ENCODE measurements around the gene KNOP1. TPM values are rescaled to one million over a fixed set of nuclear protein-coding genes. Genes with fewer than 3 reads are reported as not detected.

The KNOP1 gene
- 1 to 10 TPM; 4.1 to 9.2 (median 5.5) TPM for total RNA-seq

DNA sequence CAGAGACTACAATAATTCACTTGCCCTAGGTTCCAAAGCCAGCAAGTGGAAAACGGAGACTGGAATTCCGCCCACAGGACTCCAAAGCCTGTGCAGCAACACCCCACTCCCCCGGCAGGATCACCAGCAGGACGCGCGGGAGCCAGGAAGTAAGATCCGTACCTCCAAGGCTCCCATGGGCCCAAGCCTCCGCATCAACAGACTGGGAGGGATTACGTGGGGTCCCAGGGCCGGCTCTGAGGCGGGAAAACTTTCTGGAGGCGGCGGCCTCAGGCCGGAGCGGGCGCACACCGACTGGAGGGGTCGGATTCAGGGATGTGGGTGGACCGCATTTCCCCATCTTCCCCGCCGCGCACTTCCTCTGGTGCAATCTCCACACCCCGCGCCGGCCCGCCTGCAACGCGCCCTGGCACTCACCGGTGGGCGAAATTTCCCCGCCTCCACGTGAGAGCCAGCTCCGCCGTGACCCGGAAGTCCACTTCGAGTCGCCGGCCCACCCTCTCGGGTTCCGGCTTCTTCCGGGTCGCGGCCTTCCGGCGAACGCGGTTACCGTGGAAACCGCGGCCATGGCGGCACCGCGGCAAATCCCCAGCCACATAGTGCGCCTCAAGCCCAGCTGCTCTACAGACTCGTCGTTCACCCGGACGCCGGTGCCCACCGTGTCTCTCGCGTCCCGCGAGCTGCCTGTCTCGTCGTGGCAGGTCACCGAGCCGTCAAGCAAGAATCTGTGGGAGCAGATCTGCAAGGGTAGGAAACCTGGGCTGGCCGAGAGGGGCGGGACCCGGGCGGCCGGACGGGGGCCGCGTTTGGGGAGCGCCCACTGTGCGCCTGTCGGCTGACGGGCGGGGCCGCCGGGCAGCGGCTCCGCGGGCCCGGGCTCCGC, at the start of gene KNOP1, which contains the start of gene IQCK:
TSS of gene KNOP1 (minus strand) at position 487 of the 883 bp plus-strand sequence. CDS start 3,192 bp downstream, outside the sequence.
TSS of gene IQCK (plus strand) at position 531 of the 883 bp plus-strand sequence. CDS start at position 567, 36 bp downstream.
- Histone ChIP-seq H3K27ac (peak within 1 kb of the TSS; percentile 82 to 87 (median 86)), H3K4me1 (peaks cover 27% of the 10 kb centered on the region in 2 donors), H3K9me3 (no peaks in the 10 kb centered on the region), H3K36me3 (peaks cover 0 to 16% of the 10 kb centered on the region in 2 donors), H3K4me3 (peak within 1 kb of the TSS; percentile 83 to 95 (median 94)), H3K27me3 (no peaks in the 10 kb centered on the region)
- DNase-seq (peak; percentile 83 to 87), ATAC-seq (peak; percentile 89 to 90)
- intact Hi-C loops (cut with DNase I; ENCODE audit: low total_unique reads) (loop anchor here (1.0 to 5.0 kb wide), 4 partner anchors 19 to 196 kb away; partner anchors contain the start of genes CCP110, GDE1 and VPS35L), in situ Hi-C loops (cut with MboI; ENCODE audit: low sequenced_read_pairs in 4 of 4) (no loop called here)
- peak; percentile 53 to 56 for TF ChIP-seq POLR2A (IDR thresholded peaks at IDR 0.05)
- TF ChIP-seq, protein P1, sequence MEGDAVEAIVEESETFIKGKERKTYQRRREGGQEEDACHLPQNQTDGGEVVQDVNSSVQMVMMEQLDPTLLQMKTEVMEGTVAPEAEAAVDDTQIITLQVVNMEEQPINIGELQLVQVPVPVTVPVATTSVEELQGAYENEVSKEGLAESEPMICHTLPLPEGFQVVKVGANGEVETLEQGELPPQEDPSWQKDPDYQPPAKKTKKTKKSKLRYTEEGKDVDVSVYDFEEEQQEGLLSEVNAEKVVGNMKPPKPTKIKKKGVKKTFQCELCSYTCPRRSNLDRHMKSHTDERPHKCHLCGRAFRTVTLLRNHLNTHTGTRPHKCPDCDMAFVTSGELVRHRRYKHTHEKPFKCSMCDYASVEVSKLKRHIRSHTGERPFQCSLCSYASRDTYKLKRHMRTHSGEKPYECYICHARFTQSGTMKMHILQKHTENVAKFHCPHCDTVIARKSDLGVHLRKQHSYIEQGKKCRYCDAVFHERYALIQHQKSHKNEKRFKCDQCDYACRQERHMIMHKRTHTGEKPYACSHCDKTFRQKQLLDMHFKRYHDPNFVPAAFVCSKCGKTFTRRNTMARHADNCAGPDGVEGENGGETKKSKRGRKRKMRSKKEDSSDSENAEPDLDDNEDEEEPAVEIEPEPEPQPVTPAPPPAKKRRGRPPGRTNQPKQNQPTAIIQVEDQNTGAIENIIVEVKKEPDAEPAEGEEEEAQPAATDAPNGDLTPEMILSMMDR (IDR thresholded peaks at IDR 0.05 in 4 of 5, conservative IDR thresholded peaks at IDR 0.05 in 1 of 5), result peak in 2 of 5 experiments; percentile 26 to 28

- Histone ChIP-seq H3K27me3 (no peaks in the 10 kb centered on the region), H3K4me3 (no peak overlapping the region), H3K36me3 (no peaks in the 10 kb centered on the region), H3K4me1 (peaks cover 0 to 8% of the 10 kb centered on the region in 2 donors), H3K9me3 (no peaks in the 10 kb centered on the region), H3K27ac (no peak overlapping the region)
- TF ChIP-seq, protein P1 (IDR thresholded peaks at IDR 0.05 in 4 of 5, conservative IDR thresholded peaks at IDR 0.05 in 1 of 5), result no peak
- no peak for TF ChIP-seq POLR2A (IDR thresholded peaks at IDR 0.05)
- DNase-seq, result no peak
- in situ Hi-C loops (cut with MboI; ENCODE audit: low sequenced_read_pairs in 4 of 4) (no loop called here), intact Hi-C loops (cut with DNase I; ENCODE audit: low total_unique reads) (no loop called here)
- no peak for ATAC-seq
These were observed 49.5 kb upstream of the KNOP1 start for GRCh38 chr16:19767497-19767896.

DNA sequence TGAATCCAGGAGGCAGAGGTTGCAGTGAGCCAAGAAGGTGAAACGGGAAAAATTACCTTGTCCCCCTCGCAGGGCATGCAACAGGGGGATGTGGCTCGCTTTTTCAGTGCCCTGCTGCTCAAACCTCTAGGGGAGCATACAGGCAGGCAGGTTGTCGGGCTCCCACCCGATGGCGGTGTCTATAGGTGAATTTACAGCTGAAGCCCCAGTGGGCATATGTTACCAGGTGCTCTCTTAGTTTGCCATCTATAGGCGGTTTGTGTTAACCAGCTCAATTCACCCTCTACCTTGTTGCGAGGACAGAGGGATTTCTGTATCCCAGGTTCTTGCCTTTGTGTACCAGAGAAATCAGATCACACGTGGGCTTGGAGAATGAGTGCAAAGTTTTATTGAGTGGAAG, 49.0 kb upstream of the KNOP1 start:
- intact Hi-C loops (cut with DNase I; ENCODE audit: low total_unique reads), result no loop called here
- peaks cover 0 to 8% of the 10 kb centered on the region in 2 donors for H3K4me1 ChIP-seq
- DNase-seq, result no peak
- H3K9me3 ChIP-seq, result no peaks in the 10 kb centered on the region
- no peak overlapping the region for H3K4me3 ChIP-seq
- H3K27ac ChIP-seq, result no peak overlapping the region
- H3K36me3 ChIP-seq, result no peaks in the 10 kb centered on the region
- no peak for ATAC-seq
- TF ChIP-seq POLR2A (IDR thresholded peaks at IDR 0.05), result no peak
- in situ Hi-C loops (cut with MboI; ENCODE audit: low sequenced_read_pairs in 4 of 4), result no loop called here
- H3K27me3 ChIP-seq, result no peaks in the 10 kb centered on the region

- Histone ChIP-seq H3K36me3 (no peaks in the 10 kb centered on the region), H3K27ac (no peak overlapping the region), H3K9me3 (no peaks in the 10 kb centered on the region), H3K27me3 (no peaks in the 10 kb centered on the region), H3K4me3 (no peak overlapping the region), H3K4me1 (peaks cover 0 to 8% of the 10 kb centered on the region in 2 donors)
- DNase-seq, result no peak
- in situ Hi-C loops (cut with MboI; ENCODE audit: low sequenced_read_pairs in 4 of 4) (no loop called here), intact Hi-C loops (cut with DNase I; ENCODE audit: low total_unique reads) (no loop called here)
- TF ChIP-seq, protein P1 (IDR thresholded peaks at IDR 0.05 in 4 of 5, conservative IDR thresholded peaks at IDR 0.05 in 1 of 5), result no peak
- TF ChIP-seq POLR2A (IDR thresholded peaks at IDR 0.05), result no peak
- ATAC-seq, result no peak
These were observed 48.5 kb upstream of the KNOP1 start for GRCh38 chr16:19766554-19766884.

GRCh38 chr16:19765860-19766553, 48.0 kb upstream of the KNOP1 start:
- no peak overlapping the region for H3K27ac ChIP-seq
- ATAC-seq, result no peak
- no peak overlapping the region for H3K4me3 ChIP-seq
- H3K36me3 ChIP-seq, result no peaks in the 10 kb centered on the region
- intact Hi-C loops (cut with DNase I; ENCODE audit: low total_unique reads), result no loop called here
- in situ Hi-C loops (cut with MboI; ENCODE audit: low sequenced_read_pairs in 4 of 4), result no loop called here
- DNase-seq, result peak; percentile 8 to 37
- no peaks in the 10 kb centered on the region for H3K9me3 ChIP-seq
- no peak for TF ChIP-seq POLR2A (IDR thresholded peaks at IDR 0.05)
- TF ChIP-seq, protein P1 (IDR thresholded peaks at IDR 0.05 in 4 of 5, conservative IDR thresholded peaks at IDR 0.05 in 1 of 5), result no peak
- no peaks in the 10 kb centered on the region for H3K27me3 ChIP-seq
- H3K4me1 ChIP-seq, result peaks cover 0 to 8% of the 10 kb centered on the region in 2 donors
